Measurements from ENCODE around the gene FKBP1B. TPM values are rescaled to one million over a fixed set of nuclear protein-coding genes. Genes with fewer than 3 reads are reported as not detected.

Gene FKBP1B
- total and polyA plus RNA-seq, 2 donors (not counting 3 experiments of a cell fraction or from before 2014, with no cell fraction given): 12.9 to 40.2 TPM

DNA sequence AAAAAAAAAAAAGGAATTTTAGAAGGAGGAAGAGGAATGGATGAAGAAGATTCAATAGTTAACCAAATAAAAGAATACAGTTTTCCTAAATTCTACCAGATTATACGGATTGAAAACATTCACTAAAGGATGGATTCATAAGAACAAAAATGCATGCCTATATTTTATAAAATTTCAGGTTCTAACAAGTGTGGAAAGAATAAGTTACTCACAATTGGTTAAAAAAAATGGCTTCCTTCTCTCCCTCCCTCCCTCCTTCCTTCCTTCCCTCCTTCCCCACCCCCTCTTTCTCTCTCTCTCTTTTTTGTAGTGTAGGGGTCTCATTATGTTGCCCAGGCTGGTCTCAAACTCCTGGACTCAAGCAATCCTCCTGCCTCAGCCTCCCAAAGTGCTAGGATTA, 36.7 kb downstream of the FKBP1B start:
- H3K9ac ChIP-seq (replicated peaks; ENCODE audit: extremely low read depth, insufficient read depth, low read length): no peak overlapping the region
- H3K4me2 ChIP-seq (ENCODE audit: insufficient read depth, low read length): no peak overlapping the region
- no TSS peak for BruUV-seq (replicated peaks)
- POLR2A ChIA-PET: no interaction called here
- no peaks in the 10 kb centered on the region for H3K9me3 ChIP-seq (replicated peaks; ENCODE audit: control insufficient read depth, insufficient read depth, low read length)
- H3K79me2 ChIP-seq (ENCODE audit: control insufficient read depth, insufficient read depth, low read length): peaks cover 6% of the 10 kb centered on the region
- FAIRE-seq (no peak), DNase-seq (ENCODE audit: low read depth, low spot score) (no peak)
- no peak overlapping the region for H3K27ac ChIP-seq (ENCODE audit: insufficient read depth, low read depth, low read length)
- TF ChIP-seq GATA2 (IDR thresholded peaks at IDR 0.05; ENCODE audit: insufficient read depth, insufficient read length, low read depth, low read length) (no peak), FOS (IDR thresholded peaks at IDR 0.05; ENCODE audit: borderline replicate concordance, insufficient read depth, low read length) (no peak), POLR2A (IDR thresholded peaks at IDR 0.05; ENCODE audit: low read depth, low read length) (no peak), EZH2 (IDR thresholded peaks at IDR 0.05; ENCODE audit: borderline replicate concordance, low read depth, low read length, severe bottlenecking) (no peak), JUN (IDR thresholded peaks at IDR 0.05; ENCODE audit: borderline replicate concordance, insufficient read depth, insufficient read length, low read depth) (no peak), POLR2AphosphoS5 (IDR thresholded peaks at IDR 0.05; ENCODE audit: insufficient read depth, low read depth, low read length) (no peak)
- TF ChIP-seq, protein P1, sequence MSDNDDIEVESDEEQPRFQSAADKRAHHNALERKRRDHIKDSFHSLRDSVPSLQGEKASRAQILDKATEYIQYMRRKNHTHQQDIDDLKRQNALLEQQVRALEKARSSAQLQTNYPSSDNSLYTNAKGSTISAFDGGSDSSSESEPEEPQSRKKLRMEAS (IDR thresholded peaks at IDR 0.05; ENCODE audit: insufficient read depth, insufficient read length): no peak
- no peaks in the 10 kb centered on the region for H3K9me1 ChIP-seq (replicated peaks; ENCODE audit: control insufficient read depth, extremely low read depth, insufficient read depth, low read length)
- CTCF ChIA-PET: interaction anchor here (0.7 to 2.3 kb wide), 2 partner anchors 10 to 19 kb away, joined by 4 to 15 read pairs; partner anchors contain the start of gene SF3B6
- peaks cover 16% of the 10 kb centered on the region for H3K4me1 ChIP-seq (ENCODE audit: control insufficient read depth, extremely low read depth, insufficient read depth, low read length)
- peaks cover 2 to 6% of the 10 kb centered on the region in 2 experiments for H3K36me3 ChIP-seq (ENCODE audit: control insufficient read depth in 2 of 2, extremely low read depth in 1 of 2, insufficient read depth in 2 of 2, low read length in 2 of 2)
- H3K27me3 ChIP-seq (ENCODE audit: control insufficient read depth in 2 of 2, insufficient read depth in 2 of 2, low read length in 2 of 2): no peaks in the 10 kb centered on the region
- intact Hi-C loops (cut with micrococcal nuclease): no loop called here
- dilution Hi-C loops (cut with MboI; ENCODE audit: extremely low pct_ligation_motif_present, low sequenced_read_pairs): no loop called here
- no peak overlapping the region for H2AFZ ChIP-seq (ENCODE audit: low read depth, low read length)
- H3K4me3 ChIP-seq (replicated peaks in 1 of 3; ENCODE audit: insufficient read depth in 1 of 3, low read depth in 1 of 3, low read length in 3 of 3): no peak overlapping the region
- no peaks in the 10 kb centered on the region for H4K20me1 ChIP-seq (replicated peaks; ENCODE audit: control insufficient read depth, extremely low read depth, insufficient read depth, low read length)

DNA sequence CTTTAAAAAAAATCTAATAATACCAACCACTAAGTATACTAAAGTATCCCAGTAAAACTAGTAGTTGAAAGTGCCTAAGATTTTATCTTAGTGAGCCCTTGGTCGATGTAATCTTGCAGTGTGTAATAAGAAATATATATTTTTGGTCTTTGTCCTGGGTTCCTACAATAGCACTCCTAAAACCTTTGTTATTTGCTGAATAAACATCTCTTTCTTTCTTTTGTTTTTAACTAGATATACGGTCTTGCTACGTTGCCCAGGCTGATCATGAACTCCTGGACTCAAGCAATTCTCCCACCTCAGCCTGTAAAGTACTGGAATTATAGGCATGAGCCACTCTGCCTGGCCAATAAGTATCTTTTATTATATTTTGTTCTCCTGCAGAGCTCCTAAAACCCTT, 37.5 kb downstream of the FKBP1B start:
- H2AFZ ChIP-seq (ENCODE audit: low read depth, low read length): no peak overlapping the region
- H3K36me3 ChIP-seq (ENCODE audit: control insufficient read depth in 2 of 2, extremely low read depth in 1 of 2, insufficient read depth in 2 of 2, low read length in 2 of 2): peaks cover 0 to 6% of the 10 kb centered on the region in 2 experiments
- FAIRE-seq: no peak
- H3K27ac ChIP-seq (ENCODE audit: insufficient read depth, low read depth, low read length): no peak overlapping the region
- ChIA-PET POLR2A (interaction anchor here (0.6 kb wide), 1 partner anchor 10 kb away, joined by 3 read pairs; no protein-coding TSS in a partner anchor), CTCF (no interaction called here)
- H3K4me2 ChIP-seq (ENCODE audit: insufficient read depth, low read length): no peak overlapping the region
- no peaks in the 10 kb centered on the region for H3K9me3 ChIP-seq (replicated peaks; ENCODE audit: control insufficient read depth, insufficient read depth, low read length)
- H4K20me1 ChIP-seq (replicated peaks; ENCODE audit: control insufficient read depth, extremely low read depth, insufficient read depth, low read length): no peaks in the 10 kb centered on the region
- peaks cover 6% of the 10 kb centered on the region for H3K79me2 ChIP-seq (ENCODE audit: control insufficient read depth, insufficient read depth, low read length)
- TF ChIP-seq, protein P2, sequence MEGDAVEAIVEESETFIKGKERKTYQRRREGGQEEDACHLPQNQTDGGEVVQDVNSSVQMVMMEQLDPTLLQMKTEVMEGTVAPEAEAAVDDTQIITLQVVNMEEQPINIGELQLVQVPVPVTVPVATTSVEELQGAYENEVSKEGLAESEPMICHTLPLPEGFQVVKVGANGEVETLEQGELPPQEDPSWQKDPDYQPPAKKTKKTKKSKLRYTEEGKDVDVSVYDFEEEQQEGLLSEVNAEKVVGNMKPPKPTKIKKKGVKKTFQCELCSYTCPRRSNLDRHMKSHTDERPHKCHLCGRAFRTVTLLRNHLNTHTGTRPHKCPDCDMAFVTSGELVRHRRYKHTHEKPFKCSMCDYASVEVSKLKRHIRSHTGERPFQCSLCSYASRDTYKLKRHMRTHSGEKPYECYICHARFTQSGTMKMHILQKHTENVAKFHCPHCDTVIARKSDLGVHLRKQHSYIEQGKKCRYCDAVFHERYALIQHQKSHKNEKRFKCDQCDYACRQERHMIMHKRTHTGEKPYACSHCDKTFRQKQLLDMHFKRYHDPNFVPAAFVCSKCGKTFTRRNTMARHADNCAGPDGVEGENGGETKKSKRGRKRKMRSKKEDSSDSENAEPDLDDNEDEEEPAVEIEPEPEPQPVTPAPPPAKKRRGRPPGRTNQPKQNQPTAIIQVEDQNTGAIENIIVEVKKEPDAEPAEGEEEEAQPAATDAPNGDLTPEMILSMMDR (IDR thresholded peaks at IDR 0.05; ENCODE audit: extremely low read depth in 1 of 2, insufficient read depth in 1 of 2, low read depth in 1 of 2, low read length in 2 of 2): no peak
- TF ChIP-seq POLR2AphosphoS5 (IDR thresholded peaks at IDR 0.05; ENCODE audit: insufficient read depth, low read depth, low read length) (no peak), FOS (IDR thresholded peaks at IDR 0.05; ENCODE audit: borderline replicate concordance, insufficient read depth, low read length) (no peak), JUN (IDR thresholded peaks at IDR 0.05; ENCODE audit: borderline replicate concordance, insufficient read depth, insufficient read length, low read depth) (no peak), MYC (IDR thresholded peaks at IDR 0.05; ENCODE audit: low read depth, low read length) (no peak), GATA2 (IDR thresholded peaks at IDR 0.05; ENCODE audit: insufficient read depth, insufficient read length, low read depth, low read length) (no peak), POLR2A (IDR thresholded peaks at IDR 0.05; ENCODE audit: low read depth, low read length) (no peak), EZH2 (IDR thresholded peaks at IDR 0.05; ENCODE audit: borderline replicate concordance, low read depth, low read length, severe bottlenecking) (no peak)
- TF ChIP-seq, protein P1 (IDR thresholded peaks at IDR 0.05; ENCODE audit: insufficient read depth, insufficient read length): no peak
- DNase-seq (ENCODE audit: low read depth, low spot score): no peak
- H3K9ac ChIP-seq (replicated peaks; ENCODE audit: extremely low read depth, insufficient read depth, low read length): no peak overlapping the region
- H3K27me3 ChIP-seq (ENCODE audit: control insufficient read depth in 2 of 2, insufficient read depth in 2 of 2, low read length in 2 of 2): no peaks in the 10 kb centered on the region
- no TSS peak for BruUV-seq (replicated peaks)
- H3K4me1 ChIP-seq (ENCODE audit: control insufficient read depth, extremely low read depth, insufficient read depth, low read length): peaks cover 16% of the 10 kb centered on the region
- intact Hi-C loops (cut with micrococcal nuclease): no loop called here
- no peak overlapping the region for H3K4me3 ChIP-seq (replicated peaks in 1 of 3; ENCODE audit: insufficient read depth in 1 of 3, low read depth in 1 of 3, low read length in 3 of 3)
- H3K9me1 ChIP-seq (replicated peaks; ENCODE audit: control insufficient read depth, extremely low read depth, insufficient read depth, low read length): no peaks in the 10 kb centered on the region
- dilution Hi-C loops (cut with MboI; ENCODE audit: extremely low pct_ligation_motif_present, low sequenced_read_pairs): no loop called here
